Astrocyte (in vitro differentiated cells and primary cell): ENCODE data around the gene EGLN2. TPM values are rescaled to one million over a fixed set of nuclear protein-coding genes. Genes with fewer than 3 reads are reported as not detected.
"Not testable (repeated sequence)": the region's sequence is repeated elsewhere in the genome, so short reads cannot be mapped to it uniquely, and the experiment has no call there.

ENCODE experiments used
- DNase-seq: peaks from one replicate; pipeline ENCODE4 v3.0.0-alpha.2; 2010; ENCODE audit warnings: low read depth
- FAIRE-seq: peaks from 2 replicates; lab custom pipeline; 2011; peaks lifted over from hg19 to GRCh38; lab: Jason Lieb, UNC
- H2AFZ ChIP-seq: 2 replicates; pipeline ENCODE4 v1.6.0; 2012; ENCODE audit warnings: low read depth, low read length, inconsistent platforms
- H3K27ac ChIP-seq: 2 replicates; pipeline ENCODE4 v1.5.1; 2011; ENCODE audit warnings: low read depth, low read length, inconsistent platforms
- H3K27me3 ChIP-seq: 2 replicates; pipeline ENCODE4 v1.6.0; 2011; ENCODE audit warnings: low read length, inconsistent platforms; ENCODE audit not compliant: insufficient read depth
- H3K36me3 ChIP-seq: 2 replicates; pipeline ENCODE4 v1.5.1; 2011; ENCODE audit warnings: low read length, inconsistent platforms; ENCODE audit not compliant: insufficient read depth
- H3K4me1 ChIP-seq: 2 replicates; pipeline ENCODE4 v1.5.1; 2011; ENCODE audit warnings: low read length, inconsistent platforms; ENCODE audit not compliant: insufficient read depth
- H3K4me2 ChIP-seq: 2 replicates; pipeline ENCODE4 v1.6.0; 2012; ENCODE audit warnings: low read length, inconsistent platforms
- H3K4me3 ChIP-seq: 2 replicates; pipeline ENCODE4 v1.5.1; 2011; ENCODE audit warnings: low read depth, mild to moderate bottlenecking, low read length, inconsistent platforms; ENCODE audit not compliant: insufficient read depth
- H3K79me2 ChIP-seq: 2 replicates; pipeline ENCODE4 v1.6.0; 2012; ENCODE audit warnings: mild to moderate bottlenecking, low read length, inconsistent platforms; ENCODE audit not compliant: insufficient read depth
- H3K9ac ChIP-seq: 2 replicates; pipeline ENCODE4 v1.6.0; 2012; ENCODE audit warnings: mild to moderate bottlenecking, low read length, inconsistent platforms
- H3K9me3 ChIP-seq: 2 replicates; pipeline ENCODE4 v1.5.1; 2012; ENCODE audit warnings: low read depth, mild to moderate bottlenecking, low read length, inconsistent platforms; ENCODE audit not compliant: insufficient read depth
- H4K20me1 ChIP-seq: 2 replicates; pipeline ENCODE4 v1.6.0; 2012; ENCODE audit warnings: low read length, inconsistent platforms; ENCODE audit not compliant: insufficient read depth
- H3K27ac Mint-ChIP-seq: one replicate; pipeline ENCODE4 v1.8.0; 2021; ENCODE audit warnings: mild to moderate bottlenecking, mixed read lengths; ENCODE audit not compliant: unreplicated experiment
- H3K27me3 Mint-ChIP-seq: one replicate; pipeline ENCODE4 v1.8.0; 2021; ENCODE audit warnings: low read depth, mixed read lengths; ENCODE audit not compliant: unreplicated experiment
- H3K36me3 Mint-ChIP-seq: one replicate; pipeline ENCODE4 v1.8.0; 2021; ENCODE audit warnings: low read depth, mixed read lengths; ENCODE audit not compliant: unreplicated experiment
- H3K4me1 Mint-ChIP-seq: one replicate; pipeline ENCODE4 v1.8.0; 2021; ENCODE audit warnings: low read depth, mixed read lengths; ENCODE audit not compliant: unreplicated experiment
- H3K4me3 Mint-ChIP-seq: one replicate; pipeline ENCODE4 v1.8.0; 2021; ENCODE audit warnings: mild to moderate bottlenecking, moderate library complexity, mixed read lengths; ENCODE audit not compliant: unreplicated experiment
- H3K9me3 Mint-ChIP-seq: one replicate; pipeline ENCODE4 v1.8.0; 2021; ENCODE audit warnings: mild to moderate bottlenecking, mixed read lengths; ENCODE audit not compliant: unreplicated experiment
- EZH2 ChIP-seq: IDR thresholded peaks from 2 replicates; pipeline ENCODE4 v1.6.1; 2012; ENCODE audit warnings: mild to moderate bottlenecking, low read length, inconsistent platforms; ENCODE audit not compliant: insufficient read depth
- total RNA-seq: library from RNA; stranded (reverse); gene quantifications from 2 replicates; pipeline ENCODE4 v1.2.1, GENCODE V29; 2021
- TF ChIP-seq, protein P1 (sequence below): IDR thresholded peaks from 2 replicates; pipeline ENCODE4 v1.5.1; 2011; ENCODE audit warnings: low read depth, mild to moderate bottlenecking, inconsistent platforms, low read length, moderate library complexity; ENCODE audit not compliant: insufficient read depth

Gene EGLN2
- total RNA-seq, 1 donor from 2014 or later = 84.6 TPM

- not testable (repeated sequence) for H3K36me3 ChIP-seq
- peaks cover 19% of the 10 kb centered on the region for H3K4me1 Mint-ChIP-seq
These were observed 20.7 kb downstream of the EGLN2 start for GRCh38 chr19:40819479-40820234.

DNA sequence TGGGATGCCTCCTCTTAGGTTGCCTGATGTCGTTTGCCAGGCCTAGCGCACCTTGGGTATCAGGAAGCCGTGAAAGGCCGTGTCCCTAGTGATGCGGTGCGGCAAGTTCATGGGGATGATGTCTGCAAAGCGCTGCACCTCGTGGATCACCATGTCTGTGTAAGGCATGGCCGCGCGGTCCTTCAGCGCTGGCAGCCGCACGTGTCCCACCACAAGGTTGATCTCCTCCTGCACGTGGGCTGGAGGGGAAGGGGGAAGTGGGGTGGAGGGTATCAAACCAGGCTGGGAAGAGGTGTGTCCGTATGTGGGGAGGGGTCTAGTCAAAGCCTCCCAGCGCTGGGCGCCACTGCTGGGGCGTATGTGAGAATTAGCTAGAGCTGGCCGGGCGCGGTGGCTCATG is 23.2 kb downstream of the EGLN2 start:
- DNase-seq (no peak), FAIRE-seq (no peak)
- Histone ChIP-seq H3K36me3 (no peaks in the 10 kb centered on the region), H3K79me2 (no peaks in the 10 kb centered on the region), H3K4me1 (peaks cover 2% of the 10 kb centered on the region), H3K9me3 (no peaks in the 10 kb centered on the region), H4K20me1 (no peaks in the 10 kb centered on the region), H3K4me2 (no peak overlapping the region), H3K27me3 (no peaks in the 10 kb centered on the region), H2AFZ (no peak overlapping the region), H3K9ac (no peak overlapping the region), H3K4me3 (no peak overlapping the region), H3K27ac (no peak overlapping the region)
- Mint-ChIP-seq H3K4me3 (peak overlapping the region; percentile 34), H3K4me1 (peaks cover 19% of the 10 kb centered on the region), H3K27ac (no peak overlapping the region), H3K27me3 (peaks cover 3% of the 10 kb centered on the region), H3K36me3 (peaks cover 11% of the 10 kb centered on the region), H3K9me3 (peaks cover 7% of the 10 kb centered on the region)
- TF ChIP-seq, protein P1, sequence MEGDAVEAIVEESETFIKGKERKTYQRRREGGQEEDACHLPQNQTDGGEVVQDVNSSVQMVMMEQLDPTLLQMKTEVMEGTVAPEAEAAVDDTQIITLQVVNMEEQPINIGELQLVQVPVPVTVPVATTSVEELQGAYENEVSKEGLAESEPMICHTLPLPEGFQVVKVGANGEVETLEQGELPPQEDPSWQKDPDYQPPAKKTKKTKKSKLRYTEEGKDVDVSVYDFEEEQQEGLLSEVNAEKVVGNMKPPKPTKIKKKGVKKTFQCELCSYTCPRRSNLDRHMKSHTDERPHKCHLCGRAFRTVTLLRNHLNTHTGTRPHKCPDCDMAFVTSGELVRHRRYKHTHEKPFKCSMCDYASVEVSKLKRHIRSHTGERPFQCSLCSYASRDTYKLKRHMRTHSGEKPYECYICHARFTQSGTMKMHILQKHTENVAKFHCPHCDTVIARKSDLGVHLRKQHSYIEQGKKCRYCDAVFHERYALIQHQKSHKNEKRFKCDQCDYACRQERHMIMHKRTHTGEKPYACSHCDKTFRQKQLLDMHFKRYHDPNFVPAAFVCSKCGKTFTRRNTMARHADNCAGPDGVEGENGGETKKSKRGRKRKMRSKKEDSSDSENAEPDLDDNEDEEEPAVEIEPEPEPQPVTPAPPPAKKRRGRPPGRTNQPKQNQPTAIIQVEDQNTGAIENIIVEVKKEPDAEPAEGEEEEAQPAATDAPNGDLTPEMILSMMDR = no peak
- no peak for TF ChIP-seq EZH2

More at GRCh38 chr19:40819479-40820234, 20.7 kb downstream of the EGLN2 start:
- not testable (repeated sequence) for H3K9me3 ChIP-seq, H3K27ac ChIP-seq, H3K36me3 Mint-ChIP-seq, H3K27me3 ChIP-seq, H3K9ac ChIP-seq, H3K4me1 ChIP-seq, H3K4me3 ChIP-seq, DNase-seq, H2AFZ ChIP-seq, H4K20me1 ChIP-seq, FAIRE-seq, H3K27ac Mint-ChIP-seq, H3K4me2 ChIP-seq, H3K79me2 ChIP-seq, H3K4me3 Mint-ChIP-seq, H3K9me3 Mint-ChIP-seq
- TF ChIP-seq, protein P1 = peak; percentile 73
- H3K27me3 Mint-ChIP-seq = peaks cover 13% of the 10 kb centered on the region

DNA sequence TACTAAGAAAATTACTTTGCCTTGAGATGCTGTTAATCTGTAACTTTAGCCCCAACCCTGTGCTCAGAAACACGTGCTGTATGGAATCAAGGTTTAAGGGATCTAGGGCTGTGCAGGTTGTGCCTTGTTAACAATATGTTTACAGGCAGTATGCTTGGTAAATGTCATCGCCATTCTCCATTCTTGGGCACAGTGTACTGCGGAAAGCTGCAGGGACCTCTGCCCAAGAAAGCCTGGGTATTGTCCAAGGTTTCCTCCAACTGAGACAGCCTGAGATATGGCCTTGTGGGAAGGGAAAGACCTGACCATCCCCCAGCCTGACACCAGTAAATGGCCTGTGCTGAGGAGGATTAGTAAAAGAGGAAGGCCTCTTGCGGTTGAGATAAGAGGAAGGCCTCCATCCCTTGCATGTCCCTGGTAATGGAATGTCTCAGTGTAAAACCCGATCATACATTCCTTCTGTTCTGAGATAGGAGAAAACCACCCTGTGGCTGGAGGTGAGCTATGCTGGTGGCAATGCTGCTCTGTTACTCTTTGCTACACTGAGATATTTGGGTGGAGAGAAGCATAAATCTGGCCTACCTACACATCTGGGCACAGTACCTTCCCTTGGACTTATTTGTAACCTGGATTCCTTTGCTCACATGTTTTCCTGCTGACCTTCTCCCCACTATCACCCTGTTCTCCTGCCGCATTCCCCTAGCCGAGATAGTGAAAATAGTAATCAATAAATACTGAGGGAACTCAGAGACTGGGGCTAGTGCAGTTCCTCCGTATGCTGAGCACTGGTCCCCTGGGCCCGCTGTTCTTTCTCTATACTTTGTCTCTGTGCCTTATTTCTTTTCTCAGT is 23.9 kb downstream of the EGLN2 start:
- Mint-ChIP-seq H3K27ac (peak overlapping the region; percentile 72), H3K36me3 (peaks cover 13% of the 10 kb centered on the region), H3K4me1 (peaks cover 19% of the 10 kb centered on the region), H3K4me3 (peak overlapping the region; percentile 34)
- not testable (repeated sequence) for H3K27ac ChIP-seq, FAIRE-seq, H3K4me3 ChIP-seq, H3K36me3 ChIP-seq, H3K9ac ChIP-seq, H4K20me1 ChIP-seq, H3K9me3 ChIP-seq, H3K79me2 ChIP-seq, H3K27me3 Mint-ChIP-seq, H3K9me3 Mint-ChIP-seq, H3K4me2 ChIP-seq, H3K4me1 ChIP-seq, H2AFZ ChIP-seq, H3K27me3 ChIP-seq
- peak; percentile 63 for DNase-seq

GRCh38 chr19:40824916-40825315 is 25.9 kb downstream of the EGLN2 start:
- Mint-ChIP-seq H3K36me3 (peaks cover 18% of the 10 kb centered on the region), H3K4me1 (peaks cover 18% of the 10 kb centered on the region)
- not testable (repeated sequence) for H3K27me3 Mint-ChIP-seq, H3K27ac ChIP-seq, H3K27ac Mint-ChIP-seq, H3K4me3 Mint-ChIP-seq, H3K4me2 ChIP-seq, H3K9ac ChIP-seq, DNase-seq, H3K27me3 ChIP-seq, H3K9me3 Mint-ChIP-seq, H4K20me1 ChIP-seq, FAIRE-seq, H3K4me3 ChIP-seq, H3K36me3 ChIP-seq, H3K79me2 ChIP-seq, H3K9me3 ChIP-seq, H3K4me1 ChIP-seq, H2AFZ ChIP-seq
